ENCODE data around the gene SVIL. TPM values are rescaled to one million over a fixed set of nuclear protein-coding genes. Genes with fewer than 3 reads are reported as not detected.
"Not testable (repeated sequence)": the region's sequence is repeated elsewhere in the genome, so short reads cannot be mapped to it uniquely, and the experiment has no call there.

Gene SVIL
- total RNA-seq, 2 experiments from 2014 or later, result 10.3 to 12.8 TPM

GRCh38 chr10:29530112-29530976 is 104.4 kb downstream of the SVIL start:
- H3K4me1 Mint-ChIP-seq, result no peaks in the 10 kb centered on the region

GRCh38 chr10:29529146-29529545 is 105.6 kb downstream of the SVIL start:
- no peaks in the 10 kb centered on the region for H3K9me3 Mint-ChIP-seq
- DNase-seq, result no peak
- no peaks in the 10 kb centered on the region for H3K4me1 Mint-ChIP-seq
- ChIA-PET CTCF (interaction anchor here (1.1 kb wide), 1 partner anchor 16 kb away, joined by 4 read pairs; no protein-coding TSS in a partner anchor), POLR2A (no interaction called here)
- no peak overlapping the region for H3K4me3 Mint-ChIP-seq
- no peak overlapping the region for H3K27ac Mint-ChIP-seq
- no peaks in the 10 kb centered on the region for H3K36me3 Mint-ChIP-seq (ENCODE audit: low read depth)
- no peaks in the 10 kb centered on the region for H3K27me3 Mint-ChIP-seq

More at GRCh38 chr10:29530112-29530976, 104.4 kb downstream of the SVIL start:
- Mint-ChIP-seq H3K36me3 (ENCODE audit: low read depth) (no peaks in the 10 kb centered on the region), H3K4me3 (no peak overlapping the region), H3K9me3 (no peaks in the 10 kb centered on the region), H3K27ac (no peak overlapping the region), H3K27me3 (no peaks in the 10 kb centered on the region)
- CTCF ChIA-PET, result interaction anchor here (1.1 kb wide), 1 partner anchor 17 kb away, joined by 4 read pairs; no protein-coding TSS in a partner anchor
- POLR2A ChIA-PET, result no interaction called here
- DNase-seq, result no peak

GRCh38 chr10:29525762-29526161 is 109.0 kb downstream of the SVIL start:
- Mint-ChIP-seq H3K27me3 (no peaks in the 10 kb centered on the region), H3K27ac (no peak overlapping the region), H3K36me3 (ENCODE audit: low read depth) (peaks cover 7% of the 10 kb centered on the region), H3K4me3 (no peak overlapping the region), H3K4me1 (peaks cover 5% of the 10 kb centered on the region), H3K9me3 (no peaks in the 10 kb centered on the region)
- ChIA-PET POLR2A (no interaction called here), CTCF (interaction anchor here (4.7 kb wide), 1 partner anchor 12 kb away, joined by 30 read pairs; no protein-coding TSS in a partner anchor)
- DNase-seq, result no peak

GRCh38 chr10:29524720-29525119 is 110.1 kb downstream of the SVIL start:
- peaks cover 5% of the 10 kb centered on the region for H3K4me1 Mint-ChIP-seq
- no peak overlapping the region for H3K4me3 Mint-ChIP-seq
- CTCF ChIA-PET, result interaction anchor here (1.2 to 4.7 kb wide), 2 partner anchors 11 to 28 kb away, joined by 6 to 30 read pairs; no protein-coding TSS in a partner anchor
- peaks cover 7% of the 10 kb centered on the region for H3K36me3 Mint-ChIP-seq (ENCODE audit: low read depth)
- no peaks in the 10 kb centered on the region for H3K9me3 Mint-ChIP-seq
- POLR2A ChIA-PET, result no interaction called here
- no peak for DNase-seq
- H3K27me3 Mint-ChIP-seq, result no peaks in the 10 kb centered on the region
- H3K27ac Mint-ChIP-seq, result no peak overlapping the region

- ChIA-PET POLR2A (no interaction called here), CTCF (interaction anchor here (1.2 to 4.7 kb wide), 2 partner anchors 11 to 28 kb away, joined by 6 to 30 read pairs; no protein-coding TSS in a partner anchor)
- no peak for DNase-seq
- Mint-ChIP-seq H3K27ac (no peak overlapping the region), H3K9me3 (no peaks in the 10 kb centered on the region), H3K27me3 (no peaks in the 10 kb centered on the region), H3K4me3 (no peak overlapping the region), H3K36me3 (ENCODE audit: low read depth) (peaks cover 7% of the 10 kb centered on the region), H3K4me1 (peaks cover 5% of the 10 kb centered on the region)
Observed at GRCh38 chr10:29524294-29524693, 110.5 kb downstream of the SVIL start.

- H3K4me1 Mint-ChIP-seq, result peaks cover 5% of the 10 kb centered on the region
- CTCF ChIA-PET, result interaction anchor here (0.6 to 4.7 kb wide), 4 partner anchors 9 to 231 kb away, joined by 3 to 30 read pairs (median 4); no protein-coding TSS in a partner anchor
- no peak for DNase-seq
- no peaks in the 10 kb centered on the region for H3K9me3 Mint-ChIP-seq
- no peaks in the 10 kb centered on the region for H3K27me3 Mint-ChIP-seq
- H3K27ac Mint-ChIP-seq, result no peak overlapping the region
- POLR2A ChIA-PET, result interaction anchor here (0.6 kb wide), 1 partner anchor 67 kb away, joined by 4 read pairs; no protein-coding TSS in a partner anchor
- H3K36me3 Mint-ChIP-seq (ENCODE audit: low read depth), result peaks cover 7% of the 10 kb centered on the region
- H3K4me3 Mint-ChIP-seq, result no peak overlapping the region
Observed at GRCh38 chr10:29522918-29523317, 111.9 kb downstream of the SVIL start.

- DNase-seq, result no peak
- H3K9me3 Mint-ChIP-seq, result no peaks in the 10 kb centered on the region
- H3K27ac Mint-ChIP-seq, result no peak overlapping the region
- H3K27me3 Mint-ChIP-seq, result no peaks in the 10 kb centered on the region
- H3K36me3 Mint-ChIP-seq (ENCODE audit: low read depth), result peaks cover 7% of the 10 kb centered on the region
- CTCF ChIA-PET, result interaction anchor here (0.6 to 4.7 kb wide), 4 partner anchors 9 to 231 kb away, joined by 3 to 30 read pairs (median 4); no protein-coding TSS in a partner anchor
- peaks cover 5% of the 10 kb centered on the region for H3K4me1 Mint-ChIP-seq
- POLR2A ChIA-PET, result interaction anchor here (0.6 kb wide), 1 partner anchor 66 kb away, joined by 4 read pairs; no protein-coding TSS in a partner anchor
- H3K4me3 Mint-ChIP-seq, result no peak overlapping the region
Observed at GRCh38 chr10:29522061-29522855, 112.5 kb downstream of the SVIL start.

- Mint-ChIP-seq H3K4me3 (no peak overlapping the region), H3K9me3 (no peaks in the 10 kb centered on the region), H3K27me3 (no peaks in the 10 kb centered on the region), H3K36me3 (ENCODE audit: low read depth) (peaks cover 7% of the 10 kb centered on the region), H3K4me1 (peaks cover 5% of the 10 kb centered on the region), H3K27ac (no peak overlapping the region)
- no peak for DNase-seq
- CTCF ChIA-PET, result interaction anchor here (1.1 to 1.3 kb wide), 2 partner anchors 10 to 183 kb away, joined by 3 to 6 read pairs; no protein-coding TSS in a partner anchor
- POLR2A ChIA-PET, result no interaction called here
Observed at GRCh38 chr10:29519659-29520058, 115.1 kb downstream of the SVIL start.

- ChIA-PET CTCF (interaction anchor here (1.3 to 1.5 kb wide), 5 partner anchors 15 to 217 kb away, joined by 3 to 7 read pairs (median 4); no protein-coding TSS in a partner anchor), POLR2A (no interaction called here)
- H3K27me3 Mint-ChIP-seq, result no peaks in the 10 kb centered on the region
- H3K9me3 Mint-ChIP-seq, result no peaks in the 10 kb centered on the region
- H3K4me3 Mint-ChIP-seq, result no peak overlapping the region
- no peak for DNase-seq
- H3K27ac Mint-ChIP-seq, result no peak overlapping the region
- peaks cover under 1% of the 10 kb centered on the region for H3K4me1 Mint-ChIP-seq
- H3K36me3 Mint-ChIP-seq (ENCODE audit: low read depth), result peaks cover 2% of the 10 kb centered on the region
Observed at GRCh38 chr10:29517352-29517923, 117.3 kb downstream of the SVIL start.

- POLR2A ChIA-PET; H3K27me3 Mint-ChIP-seq; H3K27ac Mint-ChIP-seq; DNase-seq; H3K4me1 Mint-ChIP-seq; H3K36me3 Mint-ChIP-seq (ENCODE audit: low read depth); H3K9me3 Mint-ChIP-seq; H3K4me3 Mint-ChIP-seq: not testable (repeated sequence)
- CTCF ChIA-PET, result interaction anchor here (1.3 to 2.3 kb wide), 4 partner anchors 14 to 20 kb away, joined by 4 to 7 read pairs (median 6); no protein-coding TSS in a partner anchor
Observed at GRCh38 chr10:29516309-29516932, 118.3 kb downstream of the SVIL start.

- DNase-seq; POLR2A ChIA-PET; H3K4me3 Mint-ChIP-seq; H3K4me1 Mint-ChIP-seq; H3K27me3 Mint-ChIP-seq; H3K9me3 Mint-ChIP-seq; H3K27ac Mint-ChIP-seq; H3K36me3 Mint-ChIP-seq (ENCODE audit: low read depth): not testable (repeated sequence)
- CTCF ChIA-PET, result interaction anchor here (0.9 to 2.3 kb wide), 2 partner anchors 13 to 19 kb away, joined by 5 to 6 read pairs; no protein-coding TSS in a partner anchor
Observed at GRCh38 chr10:29515879-29516278, 118.9 kb downstream of the SVIL start.

GRCh38 chr10:29515104-29515503 is 119.7 kb downstream of the SVIL start:
- CTCF ChIA-PET, result interaction anchor here (0.9 to 3.5 kb wide), 3 partner anchors 8 to 19 kb away, joined by 5 to 30 read pairs (median 6); no protein-coding TSS in a partner anchor
- H3K4me3 Mint-ChIP-seq; POLR2A ChIA-PET; H3K27me3 Mint-ChIP-seq; H3K36me3 Mint-ChIP-seq (ENCODE audit: low read depth); H3K27ac Mint-ChIP-seq; DNase-seq; H3K4me1 Mint-ChIP-seq; H3K9me3 Mint-ChIP-seq: not testable (repeated sequence)
